Mononuclear cell (primary cell): ENCODE measurements around the gene RPS13. TPM values are rescaled to one million over a fixed set of nuclear protein-coding genes. Genes with fewer than 3 reads are reported as not detected.
"Not testable (repeated sequence)": the region's sequence is repeated elsewhere in the genome, so short reads cannot be mapped to it uniquely, and the experiment has no call there.

Source experiments
- H3K27me3 ChIP-seq: 2 replicates; pipeline ENCODE4 v1.6.0; 2011; ENCODE audit warnings: low read length, control low read depth; ENCODE audit not compliant: insufficient read depth
- H3K4me1 ChIP-seq: 2 replicates; pipeline ENCODE4 v1.5.1; 2011; ENCODE audit warnings: mild to moderate bottlenecking, low read length, control low read depth; ENCODE audit not compliant: insufficient read depth
- H3K4me3 ChIP-seq: 2 replicates; pipeline ENCODE4 v1.5.1; 2011; ENCODE audit warnings: mild to moderate bottlenecking, low read length, moderate library complexity
- H3K9me3 ChIP-seq: 2 replicates; pipeline ENCODE4 v1.5.1; 2011; ENCODE audit warnings: low read depth, mild to moderate bottlenecking, control low read depth, low read length
- total RNA-seq: library from RNA; depleted of rRNA; stranded (reverse); fragments of >200 nt; gene quantifications from one replicate; pipeline ENCODE4 v1.2.3, GENCODE V29; 2012

RPS13 gene
- 2,085 TPM for total RNA-seq

DNA sequence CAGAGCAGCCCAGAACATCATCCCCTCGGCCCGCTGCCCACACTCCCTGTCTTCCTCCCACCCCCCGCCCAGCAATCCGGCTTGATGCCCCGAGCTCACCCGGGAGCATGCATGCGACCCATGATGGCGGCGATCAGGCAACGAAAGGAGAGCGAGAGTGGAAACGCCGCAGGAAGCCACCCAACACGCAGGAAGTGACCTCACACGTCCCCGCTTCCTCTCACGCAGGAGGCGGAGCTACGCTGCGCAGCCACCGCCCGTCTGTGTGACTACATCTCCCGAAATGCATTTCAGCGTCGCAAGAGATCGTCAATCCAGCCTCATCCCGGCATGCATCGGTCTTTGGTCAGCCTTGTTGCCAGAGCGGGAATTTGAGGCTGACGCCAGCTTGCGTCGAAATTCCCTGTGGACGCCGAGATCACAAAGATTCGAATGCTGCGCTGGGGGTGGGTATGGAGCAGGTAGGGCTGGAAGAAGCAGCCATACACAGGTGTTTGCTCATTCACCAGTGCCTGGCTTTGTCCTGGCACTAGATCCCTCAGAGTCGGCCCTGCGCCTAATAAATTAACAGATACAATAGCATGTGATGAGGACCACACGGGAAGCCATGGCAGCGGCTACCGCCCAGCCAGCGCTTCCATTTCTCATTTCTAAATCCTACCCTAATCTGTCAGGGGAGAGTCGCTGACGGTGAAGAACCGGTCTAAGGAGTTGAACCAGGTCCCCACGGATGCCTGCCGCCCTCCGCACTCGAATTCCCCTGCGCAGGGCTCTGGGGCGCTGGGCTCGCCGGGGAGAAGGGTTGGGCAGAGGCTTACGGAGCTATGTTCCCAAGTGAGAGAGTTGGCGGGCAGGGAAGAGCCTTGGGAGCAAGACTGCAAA lies at the start of gene RPS13:
Gene RPS13, minus strand, starts transcription at position 148 of the 882 bp plus-strand sequence. Its CDS starts 26 bp downstream, at position 122.
- no peaks in the 10 kb centered on the region for H3K9me3 ChIP-seq
- peaks cover 31% of the 10 kb centered on the region for H3K4me1 ChIP-seq
- no peaks in the 10 kb centered on the region for H3K27me3 ChIP-seq
- H3K4me3 ChIP-seq, result peak within 1 kb of the TSS; percentile 77

GRCh38 chr11:17121981-17122380 lies 44.5 kb upstream of the RPS13 start:
- no peak overlapping the region for H3K4me3 ChIP-seq
- no peaks in the 10 kb centered on the region for H3K4me1 ChIP-seq
- no peaks in the 10 kb centered on the region for H3K9me3 ChIP-seq
- no peaks in the 10 kb centered on the region for H3K27me3 ChIP-seq

- H3K9me3 ChIP-seq, result no peaks in the 10 kb centered on the region
- H3K27me3 ChIP-seq, result no peaks in the 10 kb centered on the region
- H3K4me3 ChIP-seq, result no peak overlapping the region
- H3K4me1 ChIP-seq, result no peaks in the 10 kb centered on the region
Observed at GRCh38 chr11:17117262-17117661, 39.8 kb upstream of the RPS13 start.

- Histone ChIP-seq H3K27me3 (no peaks in the 10 kb centered on the region), H3K4me1 (no peaks in the 10 kb centered on the region), H3K4me3 (no peak overlapping the region), H3K9me3 (no peaks in the 10 kb centered on the region)
Observed at GRCh38 chr11:17116117-17116516, 38.6 kb upstream of the RPS13 start.

DNA sequence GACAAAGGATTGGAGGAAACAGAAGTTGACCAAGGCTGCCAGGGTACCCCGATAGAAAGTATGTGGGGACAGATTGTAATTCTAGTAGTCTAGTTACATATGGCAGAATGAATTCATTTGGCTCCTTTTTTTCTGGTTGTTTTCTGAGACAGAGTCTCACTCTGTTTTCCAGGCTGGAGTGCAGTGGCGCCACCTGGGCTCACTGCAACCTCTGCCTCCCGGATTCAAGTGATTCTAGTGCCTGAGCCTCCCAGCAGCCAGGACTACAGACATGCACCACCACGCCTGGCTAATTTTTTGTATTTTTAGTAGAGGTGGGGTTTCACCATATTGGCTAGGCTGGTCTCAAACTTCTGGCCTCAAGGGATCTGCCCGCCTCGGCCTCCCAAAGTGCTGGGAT lies 30.3 kb upstream of the RPS13 start:
- H3K4me1 ChIP-seq, H3K4me3 ChIP-seq, H3K9me3 ChIP-seq, H3K27me3 ChIP-seq: not testable (repeated sequence)

- not testable (repeated sequence) for H3K4me1 ChIP-seq, H3K4me3 ChIP-seq, H3K27me3 ChIP-seq, H3K9me3 ChIP-seq
Observed at GRCh38 chr11:17105404-17106040, 28.1 kb upstream of the RPS13 start.

DNA sequence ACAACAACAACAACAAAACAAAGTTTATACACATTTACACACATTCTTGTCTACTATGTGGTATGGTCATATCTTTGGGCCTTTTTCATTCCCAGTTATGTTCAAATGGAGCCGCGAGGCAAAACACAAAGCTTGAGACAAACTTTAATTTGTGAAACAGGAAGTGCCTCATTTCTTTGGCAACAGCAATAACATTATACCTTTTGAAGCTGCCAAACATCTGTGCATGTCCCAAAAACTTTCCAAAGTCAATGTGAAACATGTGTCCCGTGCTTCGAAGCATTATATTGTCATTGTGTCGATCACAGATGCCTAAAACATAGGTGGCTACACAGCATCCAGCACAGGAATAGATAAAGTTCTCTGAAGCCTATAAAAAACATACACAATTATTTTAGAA lies 25.0 kb upstream of the RPS13 start:
- H3K4me3 ChIP-seq, result no peak overlapping the region

GRCh38 chr11:17098658-17099057 lies 21.2 kb upstream of the RPS13 start:
- H3K4me3 ChIP-seq, result no peak overlapping the region
- peaks cover 22% of the 10 kb centered on the region for H3K4me1 ChIP-seq
- H3K27me3 ChIP-seq, result no peaks in the 10 kb centered on the region
- H3K9me3 ChIP-seq, result no peaks in the 10 kb centered on the region

More for the DNA sequence above, 25.0 kb upstream of the RPS13 start:
- Histone ChIP-seq H3K4me1 (peaks cover 16% of the 10 kb centered on the region), H3K9me3 (no peaks in the 10 kb centered on the region), H3K27me3 (no peaks in the 10 kb centered on the region)

GRCh38 chr11:17098038-17098437 lies 20.6 kb upstream of the RPS13 start:
- Histone ChIP-seq H3K4me3 (no peak overlapping the region), H3K27me3 (no peaks in the 10 kb centered on the region)

DNA sequence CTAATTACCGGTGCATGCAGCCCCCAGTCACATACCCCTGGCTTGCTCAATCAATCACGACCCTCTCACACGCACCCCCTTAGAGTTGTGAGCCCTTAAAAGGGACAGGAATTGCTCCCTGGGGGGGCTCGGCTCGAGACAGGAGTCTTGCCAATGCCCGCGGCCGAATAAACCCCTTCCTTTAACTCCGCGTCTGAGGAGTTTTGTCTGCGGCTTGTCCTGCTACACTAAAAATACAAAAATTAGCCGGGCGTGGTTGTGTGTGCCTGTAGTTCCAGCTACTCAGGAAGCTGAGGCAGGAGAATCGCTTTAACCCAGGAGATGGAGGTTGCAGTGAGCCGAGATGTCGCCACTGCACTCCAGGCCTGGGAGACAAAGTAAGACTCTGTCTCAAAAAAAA lies 8.5 kb upstream of the RPS13 start:
- not testable (repeated sequence) for H3K27me3 ChIP-seq, H3K9me3 ChIP-seq, H3K4me1 ChIP-seq, H3K4me3 ChIP-seq

More at GRCh38 chr11:17098038-17098437, 20.6 kb upstream of the RPS13 start:
- Histone ChIP-seq H3K9me3 (no peaks in the 10 kb centered on the region), H3K4me1 (peaks cover 22% of the 10 kb centered on the region)

DNA sequence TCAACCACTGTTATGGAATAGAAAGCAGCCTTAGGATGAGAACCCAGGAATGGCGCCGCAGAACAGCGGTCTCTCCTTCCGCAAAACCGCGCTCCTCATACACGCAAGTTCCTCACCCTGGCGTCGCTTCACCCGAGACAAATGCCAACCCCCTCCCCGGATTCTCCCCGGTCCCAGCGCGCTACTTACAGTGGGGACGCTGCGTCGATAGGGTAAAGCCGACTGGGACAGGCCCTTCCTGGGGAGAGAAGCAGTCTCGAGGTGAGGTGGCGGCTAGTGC lies 287 bp downstream of the RPS13 start:
- H3K4me1 ChIP-seq, result peaks cover 31% of the 10 kb centered on the region
- H3K9me3 ChIP-seq, result no peaks in the 10 kb centered on the region
- H3K27me3 ChIP-seq, result no peaks in the 10 kb centered on the region
- peak overlapping the region; percentile 77 for H3K4me3 ChIP-seq

GRCh38 chr11:17076517-17077239 lies 789 bp downstream of the RPS13 start:
- H3K9me3 ChIP-seq, result no peaks in the 10 kb centered on the region
- H3K4me1 ChIP-seq, result peaks cover 31% of the 10 kb centered on the region
- H3K4me3 ChIP-seq, result peak overlapping the region; percentile 77
- no peaks in the 10 kb centered on the region for H3K27me3 ChIP-seq

DNA sequence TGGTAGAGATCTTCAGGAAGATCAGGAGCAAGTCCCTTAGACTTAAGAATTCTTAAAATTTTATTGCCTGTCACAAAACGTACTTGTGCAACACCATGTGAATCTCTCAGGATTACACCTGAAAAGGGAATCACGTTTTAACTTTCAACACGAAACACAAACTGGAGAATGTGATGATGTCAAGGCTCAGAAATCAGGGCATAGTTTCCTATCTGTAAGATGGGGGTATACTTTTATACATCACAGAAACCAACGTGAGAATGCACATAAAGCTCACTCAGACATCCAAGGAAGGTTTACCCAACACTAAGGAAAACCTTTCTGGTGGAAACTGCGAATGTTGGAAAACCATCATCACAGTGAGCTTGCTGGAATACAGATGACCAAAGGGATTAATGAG lies 2.0 kb downstream of the RPS13 start:
- H3K9me3 ChIP-seq, result no peaks in the 10 kb centered on the region
- H3K4me1 ChIP-seq, result peaks cover 31% of the 10 kb centered on the region
- no peak overlapping the region for H3K4me3 ChIP-seq
- no peaks in the 10 kb centered on the region for H3K27me3 ChIP-seq

DNA sequence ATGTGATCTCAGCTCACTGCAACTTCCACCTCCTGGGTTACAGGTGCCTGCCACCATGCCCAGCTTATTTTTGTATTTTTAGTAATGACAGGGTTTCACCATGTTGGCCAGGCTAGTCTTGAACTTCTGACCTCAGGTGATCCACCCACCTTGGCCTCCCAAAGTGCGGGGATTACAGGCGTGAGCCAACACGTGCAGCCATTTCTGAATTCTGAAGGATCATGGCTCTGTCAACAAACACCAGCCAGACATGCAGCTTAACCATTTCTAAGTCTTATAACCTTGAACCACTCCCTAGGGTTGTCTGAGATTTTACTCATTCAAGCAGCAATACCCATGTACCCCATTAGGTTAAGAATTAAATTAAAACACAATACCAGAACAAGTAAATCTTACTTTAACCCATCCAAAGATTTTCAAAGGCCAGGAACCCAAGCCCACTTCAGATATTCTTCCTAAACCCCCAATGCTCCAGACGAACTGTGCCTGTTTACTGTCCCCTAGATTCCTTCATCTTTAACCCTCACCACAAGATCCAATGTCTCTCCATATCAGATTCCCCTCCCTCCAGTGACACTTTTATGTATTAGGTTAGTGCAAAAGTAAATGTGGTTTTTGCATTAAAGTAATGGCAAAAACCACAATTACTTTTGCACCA lies 4.0 kb downstream of the RPS13 start:
- H3K9me3 ChIP-seq, result no peaks in the 10 kb centered on the region
- H3K27me3 ChIP-seq, result no peaks in the 10 kb centered on the region
- peaks cover 27% of the 10 kb centered on the region for H3K4me1 ChIP-seq
- no peak overlapping the region for H3K4me3 ChIP-seq

GRCh38 chr11:17067417-17067816 lies 10.1 kb downstream of the RPS13 start:
- Histone ChIP-seq H3K27me3 (no peaks in the 10 kb centered on the region), H3K4me1 (no peaks in the 10 kb centered on the region), H3K4me3 (no peak overlapping the region), H3K9me3 (no peaks in the 10 kb centered on the region)
